Activated CD4-positive, alpha-beta memory T cell treated with anti-CD3 and anti-CD28 coated beads, Interleukin-2, amount 10 ng/mL, durations not matched to agents 7 days and 5 days (primary cell): ENCODE data around the gene ACP4. TPM values are rescaled to one million over a fixed set of nuclear protein-coding genes. Genes with fewer than 3 reads are reported as not detected.
A peak's percentile ranks its signal among the peaks of the same experiment; 100 is the strongest.

ENCODE experiments used
- CTCF ChIA-PET: fragments of 350-600 bp; sonication (Branson Sonifier 250); formaldehyde crosslinking; loops from one replicate; lab custom pipeline; 2021; ENCODE audit warnings: antibody characterized with exemption, inconsistent platforms; lab: Charles Lee
- POLR2A ChIA-PET: fragments of 350-600 bp; sonication (Branson Sonifier 250); formaldehyde crosslinking; loops from one replicate; lab custom pipeline; 2021; ENCODE audit warnings: antibody characterized with exemption; lab: Charles Lee
- DNase-seq: peaks from one replicate; pipeline ENCODE4 v3.0.0-alpha.2; 2020
- H3K27ac Mint-ChIP-seq: one replicate; pipeline ENCODE4 v1.8.0; 2021; ENCODE audit warnings: mild to moderate bottlenecking, mixed read lengths
- H3K27me3 Mint-ChIP-seq: one replicate; pipeline ENCODE4 v1.8.0; 2021; ENCODE audit warnings: mixed read lengths
- H3K36me3 Mint-ChIP-seq: one replicate; pipeline ENCODE4 v1.8.0; 2021; ENCODE audit warnings: low read depth, mixed read lengths
- H3K4me1 Mint-ChIP-seq: one replicate; pipeline ENCODE4 v1.8.0; 2021; ENCODE audit warnings: mixed read lengths
- H3K4me3 Mint-ChIP-seq: one replicate; pipeline ENCODE4 v1.8.0; 2021; ENCODE audit warnings: mild to moderate bottlenecking, mixed read lengths
- H3K9me3 Mint-ChIP-seq: one replicate; pipeline ENCODE4 v1.8.0; 2021; ENCODE audit warnings: mixed read lengths
- total RNA-seq, 2 experiments: library from RNA; stranded (reverse); gene quantifications; one replicate each; pipeline ENCODE4 v1.2.3, GENCODE V29; 2021

The ACP4 gene
- total RNA-seq, 2 experiments from 2014 or later = not detected

DNA sequence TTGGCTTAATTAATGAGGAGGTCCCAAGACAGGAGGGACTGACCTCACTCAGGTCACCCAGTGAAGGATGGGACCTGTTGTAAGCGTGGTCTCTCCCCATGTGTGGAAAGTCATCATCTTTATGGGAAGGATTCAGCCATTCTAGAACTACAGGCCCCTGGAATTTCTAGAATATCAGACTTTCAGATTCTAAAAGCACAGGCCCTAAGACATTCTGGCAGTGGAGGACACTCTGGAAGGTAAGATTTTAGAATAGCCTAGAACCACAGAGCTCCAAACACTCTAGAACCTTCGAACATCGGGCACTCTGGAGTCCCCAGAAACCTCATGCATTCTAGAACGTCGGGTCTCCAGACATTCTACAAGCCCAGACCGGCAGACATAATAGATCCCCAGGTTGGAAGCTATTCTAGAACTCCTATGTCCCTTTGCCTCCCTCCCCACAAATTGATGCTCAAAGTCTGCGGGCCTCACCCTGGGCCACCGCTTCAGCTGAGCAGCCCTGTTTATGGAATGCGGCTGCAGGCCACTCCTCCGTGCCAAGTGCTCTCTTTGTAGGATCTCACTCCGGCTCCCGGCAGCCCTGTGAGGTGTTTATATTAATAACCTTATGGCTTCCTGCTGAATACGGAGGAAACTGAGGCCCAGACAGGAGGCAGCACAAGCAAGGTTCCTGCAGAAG is 45.0 kb downstream of the ACP4 start:
- no peak for DNase-seq

GRCh38 chr19:50835785-50836542 is 45.7 kb downstream of the ACP4 start:
- peak overlapping the region; percentile 74 for H3K4me3 Mint-ChIP-seq
- no peaks in the 10 kb centered on the region for H3K9me3 Mint-ChIP-seq
- H3K36me3 Mint-ChIP-seq = no peaks in the 10 kb centered on the region
- H3K27ac Mint-ChIP-seq = no peak overlapping the region
- peak; percentile 81 for DNase-seq
- CTCF ChIA-PET = no interaction called here
- H3K4me1 Mint-ChIP-seq = peaks cover 11% of the 10 kb centered on the region
- peaks cover 26% of the 10 kb centered on the region for H3K27me3 Mint-ChIP-seq
- POLR2A ChIA-PET = interaction anchor here (2.7 kb wide), 1 partner anchor 31 kb away, joined by 10 read pairs; no protein-coding TSS in a partner anchor

More for the DNA sequence above, 45.0 kb downstream of the ACP4 start:
- ChIA-PET CTCF (no interaction called here), POLR2A (no interaction called here)
- Mint-ChIP-seq H3K4me1 (peaks cover 11% of the 10 kb centered on the region), H3K27me3 (peaks cover 26% of the 10 kb centered on the region), H3K36me3 (no peaks in the 10 kb centered on the region), H3K9me3 (no peaks in the 10 kb centered on the region), H3K27ac (no peak overlapping the region), H3K4me3 (peak overlapping the region; percentile 74)

- no peak for DNase-seq
- Mint-ChIP-seq H3K4me3 (peak overlapping the region; percentile 74), H3K4me1 (peaks cover 11% of the 10 kb centered on the region), H3K27ac (no peak overlapping the region), H3K27me3 (peaks cover 25% of the 10 kb centered on the region), H3K9me3 (no peaks in the 10 kb centered on the region), H3K36me3 (no peaks in the 10 kb centered on the region)
- ChIA-PET CTCF (interaction anchor here (1.1 kb wide), 1 partner anchor 85 kb away, joined by 3 read pairs; no protein-coding TSS in a partner anchor), POLR2A (interaction anchor here (2.7 kb wide), 1 partner anchor 32 kb away, joined by 10 read pairs; no protein-coding TSS in a partner anchor)
These were observed 46.5 kb downstream of the ACP4 start for GRCh38 chr19:50836543-50837195.

DNA sequence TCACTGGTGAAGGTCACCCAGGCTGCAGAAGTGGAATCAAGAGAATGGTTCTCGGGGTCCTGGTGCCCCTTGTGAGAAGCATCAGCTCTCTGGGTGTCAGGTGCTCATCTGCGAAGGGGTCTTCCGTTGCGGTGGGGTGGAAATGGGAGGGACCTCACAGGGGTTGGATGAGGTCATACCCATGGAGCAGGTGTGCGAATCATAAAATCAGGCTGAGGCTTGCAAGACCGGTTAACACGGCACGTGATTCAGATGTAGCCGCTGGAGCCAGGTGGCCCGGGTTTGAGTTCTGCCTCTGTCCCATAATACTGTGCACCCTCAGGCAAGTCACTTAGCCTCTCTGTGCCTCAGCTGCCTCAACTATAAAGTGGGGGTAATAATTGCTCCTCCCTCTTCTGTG is 47.1 kb downstream of the ACP4 start:
- no peak overlapping the region for H3K27ac Mint-ChIP-seq
- peaks cover 11% of the 10 kb centered on the region for H3K4me1 Mint-ChIP-seq
- no peaks in the 10 kb centered on the region for H3K36me3 Mint-ChIP-seq
- CTCF ChIA-PET = interaction anchor here (1.1 kb wide), 1 partner anchor 85 kb away, joined by 3 read pairs; no protein-coding TSS in a partner anchor
- H3K9me3 Mint-ChIP-seq = no peaks in the 10 kb centered on the region
- POLR2A ChIA-PET = interaction anchor here (2.7 kb wide), 1 partner anchor 33 kb away, joined by 10 read pairs; no protein-coding TSS in a partner anchor
- DNase-seq = no peak
- no peak overlapping the region for H3K4me3 Mint-ChIP-seq
- H3K27me3 Mint-ChIP-seq = peaks cover 25% of the 10 kb centered on the region

DNA sequence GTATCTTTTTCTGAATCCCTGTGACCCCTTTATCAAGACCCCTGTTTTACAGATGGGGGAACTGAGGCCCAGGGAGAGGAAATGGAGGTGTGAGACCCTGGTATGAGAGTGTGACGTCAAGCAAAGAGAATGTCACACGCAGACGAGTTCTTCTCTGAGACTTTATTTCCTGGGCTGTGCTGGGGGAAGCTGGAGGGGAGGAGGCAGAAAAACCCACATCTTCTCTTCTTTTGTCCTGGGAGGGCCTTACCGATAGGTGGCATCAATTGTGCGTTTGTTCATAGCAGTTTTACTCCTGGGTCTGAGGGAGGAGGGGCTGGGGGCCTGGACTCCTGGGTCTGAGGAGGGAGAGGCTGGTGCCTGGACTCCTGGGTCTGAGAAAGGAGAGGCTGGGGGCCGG is 48.0 kb downstream of the ACP4 start:
- POLR2A ChIA-PET = interaction anchor here (2.7 kb wide), 1 partner anchor 34 kb away, joined by 10 read pairs; no protein-coding TSS in a partner anchor

DNA sequence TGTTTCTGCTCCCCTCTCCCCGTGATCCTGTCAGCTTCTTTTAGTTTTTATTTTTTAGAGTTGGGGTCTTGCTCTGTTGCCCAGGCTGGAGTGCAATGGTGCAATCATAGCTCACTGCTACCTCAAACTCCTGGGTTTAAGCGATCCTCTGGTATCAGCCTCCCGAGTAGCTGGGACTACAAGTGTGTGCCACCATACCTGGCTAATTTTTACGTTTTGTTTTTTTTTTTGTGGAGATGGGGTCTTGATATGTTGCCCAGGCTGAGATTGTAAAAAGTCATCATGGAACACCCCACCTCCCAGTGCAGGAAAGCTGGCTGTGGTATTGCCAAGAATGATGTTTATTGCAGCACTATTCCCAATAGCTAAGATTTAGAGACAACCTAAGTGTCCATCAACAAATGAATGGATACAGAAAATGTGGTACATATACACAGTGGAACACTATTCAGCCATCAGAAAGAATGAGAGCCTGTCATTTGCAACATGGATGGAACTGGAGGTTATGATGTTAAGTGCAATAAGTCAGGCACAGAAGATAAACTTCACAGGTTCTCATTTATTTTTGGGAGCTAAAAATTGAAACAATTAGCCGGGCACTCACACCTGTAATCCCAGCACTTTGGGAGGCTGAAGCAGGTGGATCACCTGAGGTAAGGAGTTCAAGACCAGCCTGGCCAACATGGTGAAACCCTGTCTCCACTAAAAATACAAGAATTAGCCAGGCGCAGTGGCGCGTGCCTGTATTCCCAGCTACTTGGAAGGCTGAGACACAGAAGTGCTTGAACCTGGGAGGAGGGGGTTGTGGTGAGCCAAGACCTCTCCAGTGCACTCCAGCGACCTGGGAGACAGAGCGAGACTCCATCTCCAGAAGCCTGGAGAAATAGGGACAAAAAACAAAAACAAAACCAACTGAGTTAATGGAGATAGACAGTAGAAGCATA is 49.8 kb downstream of the ACP4 start:
- no peaks in the 10 kb centered on the region for H3K9me3 Mint-ChIP-seq
- peaks cover 31% of the 10 kb centered on the region for H3K27me3 Mint-ChIP-seq
- ChIA-PET POLR2A (no interaction called here), CTCF (no interaction called here)
- H3K4me3 Mint-ChIP-seq = no peak overlapping the region
- H3K4me1 Mint-ChIP-seq = peaks cover 11% of the 10 kb centered on the region
- H3K36me3 Mint-ChIP-seq = no peaks in the 10 kb centered on the region
- no peak for DNase-seq
- no peak overlapping the region for H3K27ac Mint-ChIP-seq

More for the DNA sequence above, 48.0 kb downstream of the ACP4 start:
- Mint-ChIP-seq H3K36me3 (no peaks in the 10 kb centered on the region), H3K9me3 (no peaks in the 10 kb centered on the region), H3K4me1 (peaks cover 11% of the 10 kb centered on the region), H3K27ac (no peak overlapping the region), H3K27me3 (peaks cover 21% of the 10 kb centered on the region), H3K4me3 (no peak overlapping the region)
- no peak for DNase-seq
- CTCF ChIA-PET = interaction anchor here (1.2 kb wide), 1 partner anchor 84 kb away, joined by 6 read pairs; no protein-coding TSS in a partner anchor

- ChIA-PET POLR2A (no interaction called here), CTCF (no interaction called here)
- Mint-ChIP-seq H3K27me3 (peaks cover 20% of the 10 kb centered on the region), H3K9me3 (no peaks in the 10 kb centered on the region), H3K27ac (no peak overlapping the region), H3K4me3 (no peak overlapping the region), H3K36me3 (no peaks in the 10 kb centered on the region), H3K4me1 (peaks cover 2% of the 10 kb centered on the region)
- no peak for DNase-seq
These were observed 51.9 kb downstream of the ACP4 start for GRCh38 chr19:50842130-50842529.

- Mint-ChIP-seq H3K9me3 (no peaks in the 10 kb centered on the region), H3K4me3 (no peak overlapping the region), H3K36me3 (no peaks in the 10 kb centered on the region), H3K27me3 (peaks cover 15% of the 10 kb centered on the region), H3K27ac (no peak overlapping the region), H3K4me1 (peaks cover under 1% of the 10 kb centered on the region)
- POLR2A ChIA-PET = no interaction called here
- DNase-seq = no peak
- CTCF ChIA-PET = interaction anchor here (1.5 kb wide), 1 partner anchor 79 kb away, joined by 3 read pairs; no protein-coding TSS in a partner anchor
These were observed 53.0 kb downstream of the ACP4 start for GRCh38 chr19:50843205-50843604.

DNA sequence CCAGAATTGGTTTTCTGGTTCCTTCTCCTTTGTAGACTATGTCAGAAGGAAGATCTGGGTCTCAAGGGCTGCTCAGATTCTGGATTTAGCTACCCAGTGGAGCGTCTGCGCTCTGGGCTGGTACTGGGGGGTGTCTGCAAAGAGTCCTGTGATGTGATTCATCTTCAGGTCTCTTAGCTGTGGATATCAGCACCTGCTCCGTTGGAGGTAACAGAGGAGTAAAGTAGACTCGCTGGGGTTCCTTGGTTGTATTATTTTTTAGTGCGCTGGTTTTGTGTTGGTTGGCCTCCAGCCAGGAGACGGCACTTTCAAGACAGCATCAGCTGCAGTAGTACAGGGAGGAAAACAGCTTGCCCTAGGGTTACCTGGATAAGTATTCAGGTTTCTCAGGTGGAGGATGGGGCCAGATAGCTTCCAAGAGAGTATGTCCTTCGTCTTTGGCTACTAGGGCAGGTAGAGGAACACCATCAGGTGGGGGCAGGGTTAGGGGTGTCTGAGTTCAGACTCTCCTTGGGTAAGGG is 53.5 kb downstream of the ACP4 start:
- Mint-ChIP-seq H3K9me3 (no peaks in the 10 kb centered on the region), H3K27ac (no peak overlapping the region), H3K36me3 (no peaks in the 10 kb centered on the region), H3K4me1 (no peaks in the 10 kb centered on the region), H3K27me3 (peaks cover 17% of the 10 kb centered on the region), H3K4me3 (no peak overlapping the region)
- DNase-seq = no peak
- POLR2A ChIA-PET = no interaction called here
- CTCF ChIA-PET = interaction anchor here (1.5 kb wide), 1 partner anchor 78 kb away, joined by 3 read pairs; no protein-coding TSS in a partner anchor

- ChIA-PET CTCF (no interaction called here), POLR2A (no interaction called here)
- no peak overlapping the region for H3K4me3 Mint-ChIP-seq
- peaks cover 17% of the 10 kb centered on the region for H3K27me3 Mint-ChIP-seq
- H3K36me3 Mint-ChIP-seq = no peaks in the 10 kb centered on the region
- no peak overlapping the region for H3K27ac Mint-ChIP-seq
- no peak for DNase-seq
- H3K4me1 Mint-ChIP-seq = no peaks in the 10 kb centered on the region
- no peaks in the 10 kb centered on the region for H3K9me3 Mint-ChIP-seq
These were observed 54.2 kb downstream of the ACP4 start for GRCh38 chr19:50844296-50844935.
